ENCODE data around the gene MIPOL1.

DNA sequence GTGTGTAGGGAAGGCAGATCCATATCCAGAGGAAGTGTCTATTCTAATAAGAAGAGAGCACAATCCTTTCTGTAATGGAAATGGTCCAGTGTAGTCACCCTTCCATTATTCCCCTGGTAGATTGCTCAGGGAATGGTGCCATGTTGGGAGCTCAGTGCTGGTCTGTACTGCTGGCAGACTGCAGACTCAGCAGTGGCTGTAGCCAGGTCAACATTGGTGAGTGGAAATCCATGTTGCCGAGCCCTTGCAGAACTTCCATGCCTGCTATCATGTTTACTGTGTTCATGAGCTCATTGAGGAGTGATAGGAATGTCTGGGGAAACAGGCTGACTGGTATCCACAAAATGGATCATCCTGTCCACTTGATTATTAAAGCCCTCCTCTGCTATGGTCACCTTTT lies 128.7 kb downstream of the MIPOL1 start:
- no peak for TF ChIP-seq POLR2A (IDR thresholded peaks at IDR 0.05; ENCODE audit: low read depth, low read length)
- no peak for TF ChIP-seq CTCF (conservative IDR thresholded peaks at IDR 0.05; ENCODE audit: low read depth, low read length)
- TF ChIP-seq MAZ (IDR thresholded peaks at IDR 0.05; ENCODE audit: borderline replicate concordance, low read depth, low read length): no peak
- TF ChIP-seq USF2 (IDR thresholded peaks at IDR 0.05; ENCODE audit: low read depth, low read length): no peak
- TF ChIP-seq RAD21 (IDR thresholded peaks at IDR 0.05; ENCODE audit: low read length): no peak
- TF ChIP-seq MXI1 (IDR thresholded peaks at IDR 0.05; ENCODE audit: borderline replicate concordance, low read depth, low read length): no peak
- TF ChIP-seq BHLHE40 (IDR thresholded peaks at IDR 0.05; ENCODE audit: low read depth, low read length): no peak
- no peak for TF ChIP-seq RFX5 (IDR thresholded peaks at IDR 0.05; ENCODE audit: low read depth, low read length)
